ENCODE data around the gene MRPS15. TPM values are rescaled to one million over a fixed set of nuclear protein-coding genes. Genes with fewer than 3 reads are reported as not detected.

Gene MRPS15
- total and polyA plus RNA-seq, 2 of the 13 experiments (the other 11 are each of a cell fraction or from before 2014, with no cell fraction given) = 59.0 to 113 TPM

GRCh38 chr1:36463803-36464604, at the start of gene MRPS15 (continued):
- peak; percentile 77 for TF ChIP-seq SOX5 (CRISPR knock-in tag; IDR thresholded peaks at IDR 0.05; ENCODE audit: borderline replicate concordance)
- TF ChIP-seq MEF2D (CRISPR knock-in tag; IDR thresholded peaks at IDR 0.05) = peak; percentile 89
- TF ChIP-seq AHDC1 (CRISPR knock-in tag; IDR thresholded peaks at IDR 0.05; ENCODE audit: borderline replicate concordance) = peak; percentile 51; the same call in 1 of the 2 replicates
- TF ChIP-seq ZNF33A (CRISPR knock-in tag; IDR thresholded peaks at IDR 0.05; ENCODE audit: borderline replicate concordance) = no peak
- TF ChIP-seq AGO2 (optimal IDR thresholded peaks at IDR 0.05; ENCODE audit: low read depth, low read length) = peak; percentile 75
- peak; percentile 91; the same call in 1 of the 2 replicates for TF ChIP-seq JUND (CRISPR knock-in tag; IDR thresholded peaks at IDR 0.05)
- TF ChIP-seq BATF2 (CRISPR knock-in tag; IDR thresholded peaks at IDR 0.05) = peak; percentile 72
- no peak for TF ChIP-seq STAG1 (CRISPR knock-in tag; IDR thresholded peaks at IDR 0.05)
- no peak; the same call in 1 of the 2 replicates for TF ChIP-seq HOMEZ (CRISPR knock-in tag; IDR thresholded peaks at IDR 0.05; ENCODE audit: low read depth)
- TF ChIP-seq SCMH1 (CRISPR knock-in tag; IDR thresholded peaks at IDR 0.05; ENCODE audit: borderline replicate concordance) = no peak
- peak; percentile 93 for TF ChIP-seq SALL1 (CRISPR knock-in tag; IDR thresholded peaks at IDR 0.05)
- TF ChIP-seq MAFG (CRISPR knock-in tag; IDR thresholded peaks at IDR 0.05) = no peak
- TF ChIP-seq, protein P1, sequence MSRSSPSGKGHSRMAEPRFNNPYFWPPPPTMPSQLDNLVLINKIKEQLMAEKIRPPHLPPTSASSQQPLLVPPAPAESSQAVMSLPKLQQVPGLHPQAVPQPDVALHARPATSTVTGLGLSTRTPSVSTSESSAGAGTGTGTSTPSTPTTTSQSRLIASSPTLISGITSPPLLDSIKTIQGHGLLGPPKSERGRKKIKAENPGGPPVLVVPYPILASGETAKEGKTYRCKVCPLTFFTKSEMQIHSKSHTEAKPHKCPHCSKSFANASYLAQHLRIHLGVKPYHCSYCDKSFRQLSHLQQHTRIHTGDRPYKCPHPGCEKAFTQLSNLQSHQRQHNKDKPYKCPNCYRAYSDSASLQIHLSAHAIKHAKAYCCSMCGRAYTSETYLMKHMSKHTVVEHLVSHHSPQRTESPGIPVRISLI (CRISPR knock-in tag; IDR thresholded peaks at IDR 0.05; ENCODE audit: borderline replicate concordance) = no peak
- TF ChIP-seq, protein P2, sequence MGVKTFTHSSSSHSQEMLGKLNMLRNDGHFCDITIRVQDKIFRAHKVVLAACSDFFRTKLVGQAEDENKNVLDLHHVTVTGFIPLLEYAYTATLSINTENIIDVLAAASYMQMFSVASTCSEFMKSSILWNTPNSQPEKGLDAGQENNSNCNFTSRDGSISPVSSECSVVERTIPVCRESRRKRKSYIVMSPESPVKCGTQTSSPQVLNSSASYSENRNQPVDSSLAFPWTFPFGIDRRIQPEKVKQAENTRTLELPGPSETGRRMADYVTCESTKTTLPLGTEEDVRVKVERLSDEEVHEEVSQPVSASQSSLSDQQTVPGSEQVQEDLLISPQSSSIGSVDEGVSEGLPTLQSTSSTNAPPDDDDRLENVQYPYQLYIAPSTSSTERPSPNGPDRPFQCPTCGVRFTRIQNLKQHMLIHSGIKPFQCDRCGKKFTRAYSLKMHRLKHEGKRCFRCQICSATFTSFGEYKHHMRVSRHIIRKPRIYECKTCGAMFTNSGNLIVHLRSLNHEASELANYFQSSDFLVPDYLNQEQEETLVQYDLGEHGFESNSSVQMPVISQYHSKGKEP (CRISPR knock-in tag; IDR thresholded peaks at IDR 0.05) = no peak
- peak; percentile 91 for TF ChIP-seq ZBTB49 (CRISPR knock-in tag; IDR thresholded peaks at IDR 0.05; ENCODE audit: borderline replicate concordance)

Measured in HepG2 (cell line).